ENCODE results near the gene CANT1. TPM values are rescaled to one million over a fixed set of nuclear protein-coding genes. Genes with fewer than 3 reads are reported as not detected.

CANT1 gene
- total and polyA plus RNA-seq, 9 of the 15 experiments (the other 6 are each of a cell fraction or from before 2014, with no cell fraction given) = 2.7 to 66.4 (median 22.5) TPM

GRCh38 chr17:79009397-79010303 is at the start of gene CANT1 (continued):
- TF ChIP-seq FOXO4 (CRISPR knock-in tag; IDR thresholded peaks at IDR 0.05) (no peak), SRSF9 (IDR thresholded peaks at IDR 0.05; ENCODE audit: borderline replicate concordance, low read depth, low read length) (no peak), TOE1 (IDR thresholded peaks at IDR 0.05; ENCODE audit: borderline replicate concordance) (no peak), TOE1 (CRISPR knock-in tag; IDR thresholded peaks at IDR 0.05; ENCODE audit: borderline replicate concordance, low read depth) (no peak), THAP12 (CRISPR knock-in tag; IDR thresholded peaks at IDR 0.05) (0 out of 2 replicates have a peak, but pooled peaks have one; percentile 19), ZZZ3 (IDR thresholded peaks at IDR 0.05) (no peak), ZHX1 (conservative IDR thresholded peaks at IDR 0.05; ENCODE audit: low read length) (no peak), HDAC3 (IDR thresholded peaks at IDR 0.05; ENCODE audit: borderline replicate concordance, partially characterized antibody) (no peak), MXD1 (CRISPR knock-in tag; IDR thresholded peaks at IDR 0.05; ENCODE audit: borderline replicate concordance, poor library complexity, severe bottlenecking) (no peak), GATA2 (CRISPR knock-in tag; IDR thresholded peaks at IDR 0.05) (no peak), FOXP1 (CRISPR knock-in tag; IDR thresholded peaks at IDR 0.05) (no peak)
